ENCODE results near the gene PACSIN1.

Gene PACSIN1

GRCh38 chr6:34465531-34466241 is at the start of gene PACSIN1:
PACSIN1 (plus strand) TSS chr6:34466076; CDS start chr6:34526306, 60,230 bp downstream.
- H3K4me3 Mint-ChIP-seq, result peak within 1 kb of the TSS; percentile 66
- H3K27ac Mint-ChIP-seq, result peak within 1 kb of the TSS; percentile 50
- H3K36me3 Mint-ChIP-seq, result peaks cover 5% of the 10 kb centered on the region
- peak; percentile 66 for ATAC-seq
- DNase-seq (ENCODE audit: low spot score in 2 of 2), result no peak
- H3K9me3 Mint-ChIP-seq, result no peaks in the 10 kb centered on the region
- H3K4me1 Mint-ChIP-seq, result peaks cover 17% of the 10 kb centered on the region

GRCh38 chr6:34416877-34417371 is 49.0 kb upstream of the PACSIN1 start:
- DNase-seq (ENCODE audit: low spot score in 2 of 2), result no peak
- peaks cover 25% of the 10 kb centered on the region for H3K4me1 Mint-ChIP-seq
- peaks cover 98% of the 10 kb centered on the region for H3K36me3 Mint-ChIP-seq
- ATAC-seq, result no peak
- H3K4me3 Mint-ChIP-seq, result no peak overlapping the region
- no peaks in the 10 kb centered on the region for H3K9me3 Mint-ChIP-seq
- H3K27ac Mint-ChIP-seq, result no peak overlapping the region

- H3K9me3 Mint-ChIP-seq, result no peaks in the 10 kb centered on the region
- H3K4me1 Mint-ChIP-seq, result peaks cover 22% of the 10 kb centered on the region
- DNase-seq (ENCODE audit: low spot score in 2 of 2) (no peak), ATAC-seq (no peak)
- H3K27ac Mint-ChIP-seq, result peak overlapping the region; percentile 68
- no peak overlapping the region for H3K4me3 Mint-ChIP-seq
- H3K36me3 Mint-ChIP-seq, result peaks cover 100% of the 10 kb centered on the region
Observed at GRCh38 chr6:34418367-34418766, 47.5 kb upstream of the PACSIN1 start.

GRCh38 chr6:34423254-34423653 is 42.6 kb upstream of the PACSIN1 start:
- peak overlapping the region; percentile 59 for H3K27ac Mint-ChIP-seq
- DNase-seq (ENCODE audit: low spot score in 2 of 2) (no peak), ATAC-seq (no peak)
- H3K4me3 Mint-ChIP-seq, result peak overlapping the region; percentile 98
- no peaks in the 10 kb centered on the region for H3K9me3 Mint-ChIP-seq
- peaks cover 79% of the 10 kb centered on the region for H3K36me3 Mint-ChIP-seq
- peaks cover 33% of the 10 kb centered on the region for H3K4me1 Mint-ChIP-seq

GRCh38 chr6:34424200-34425131 is 41.4 kb upstream of the PACSIN1 start:
- Mint-ChIP-seq H3K4me3 (peak overlapping the region; percentile 98), H3K9me3 (no peaks in the 10 kb centered on the region), H3K36me3 (peaks cover 67% of the 10 kb centered on the region), H3K4me1 (peaks cover 28% of the 10 kb centered on the region), H3K27ac (peak overlapping the region; percentile 100)
- ATAC-seq (no peak), DNase-seq (ENCODE audit: low spot score in 2 of 2) (no peak)

GRCh38 chr6:34425132-34425497 is 40.8 kb upstream of the PACSIN1 start:
- peaks cover 61% of the 10 kb centered on the region for H3K36me3 Mint-ChIP-seq
- DNase-seq (ENCODE audit: low spot score in 2 of 2) (no peak), ATAC-seq (no peak)
- peaks cover 28% of the 10 kb centered on the region for H3K4me1 Mint-ChIP-seq
- peak overlapping the region; percentile 98 for H3K4me3 Mint-ChIP-seq
- no peaks in the 10 kb centered on the region for H3K9me3 Mint-ChIP-seq
- H3K27ac Mint-ChIP-seq, result peak overlapping the region; percentile 100

- Mint-ChIP-seq H3K9me3 (no peaks in the 10 kb centered on the region), H3K4me3 (peak within 1 kb of the TSS; percentile 98), H3K4me1 (peaks cover 28% of the 10 kb centered on the region), H3K36me3 (peaks cover 54% of the 10 kb centered on the region), H3K27ac (peak within 1 kb of the TSS; percentile 100)
- ATAC-seq, result peak; percentile 98
- peak; percentile 94 to 96 for DNase-seq (ENCODE audit: low spot score in 2 of 2)
Observed at GRCh38 chr6:34425498-34426410, 40.1 kb upstream of the PACSIN1 start, which contains the start of gene RPS10. RPS10 (minus strand) TSS chr6:34426069; CDS start chr6:34425221, 848 bp downstream.

- Mint-ChIP-seq H3K36me3 (no peaks in the 10 kb centered on the region), H3K4me3 (no peak overlapping the region), H3K27ac (no peak overlapping the region), H3K4me1 (no peaks in the 10 kb centered on the region), H3K9me3 (peaks cover 5% of the 10 kb centered on the region)
- ATAC-seq (no peak), DNase-seq (ENCODE audit: low spot score in 2 of 2) (no peak)
Observed at GRCh38 chr6:34435916-34436315, 30.0 kb upstream of the PACSIN1 start.

- H3K4me1 Mint-ChIP-seq, result peaks cover 5% of the 10 kb centered on the region
- H3K4me3 Mint-ChIP-seq, result no peak overlapping the region
- H3K27ac Mint-ChIP-seq, result no peak overlapping the region
- DNase-seq (ENCODE audit: low spot score in 2 of 2) (no peak), ATAC-seq (no peak)
- no peaks in the 10 kb centered on the region for H3K36me3 Mint-ChIP-seq
- peaks cover 5% of the 10 kb centered on the region for H3K9me3 Mint-ChIP-seq
Observed at GRCh38 chr6:34436803-34437643, 28.9 kb upstream of the PACSIN1 start.

- ATAC-seq (no peak), DNase-seq (ENCODE audit: low spot score in 2 of 2) (no peak)
- peaks cover 5% of the 10 kb centered on the region for H3K4me1 Mint-ChIP-seq
- no peak overlapping the region for H3K27ac Mint-ChIP-seq
- no peak overlapping the region for H3K4me3 Mint-ChIP-seq
- H3K9me3 Mint-ChIP-seq, result peaks cover 5% of the 10 kb centered on the region
- no peaks in the 10 kb centered on the region for H3K36me3 Mint-ChIP-seq
Observed at GRCh38 chr6:34437644-34437970, 28.3 kb upstream of the PACSIN1 start.

GRCh38 chr6:34438705-34439104 is 27.2 kb upstream of the PACSIN1 start:
- no peak for DNase-seq (ENCODE audit: low spot score in 2 of 2)
- Mint-ChIP-seq H3K27ac (no peak overlapping the region), H3K9me3 (peaks cover 5% of the 10 kb centered on the region), H3K4me3 (no peak overlapping the region), H3K36me3 (no peaks in the 10 kb centered on the region), H3K4me1 (peaks cover 5% of the 10 kb centered on the region)
- no peak for ATAC-seq

- H3K36me3 Mint-ChIP-seq, result no peaks in the 10 kb centered on the region
- H3K9me3 Mint-ChIP-seq, result peaks cover 5% of the 10 kb centered on the region
- no peak overlapping the region for H3K27ac Mint-ChIP-seq
- ATAC-seq, result no peak
- no peak for DNase-seq (ENCODE audit: low spot score in 2 of 2)
- peaks cover 5% of the 10 kb centered on the region for H3K4me1 Mint-ChIP-seq
- no peak overlapping the region for H3K4me3 Mint-ChIP-seq
Observed at GRCh38 chr6:34439442-34439841, 26.4 kb upstream of the PACSIN1 start.

- no peak for DNase-seq (ENCODE audit: low spot score in 2 of 2)
- peaks cover 5% of the 10 kb centered on the region for H3K9me3 Mint-ChIP-seq
- no peaks in the 10 kb centered on the region for H3K36me3 Mint-ChIP-seq
- H3K4me3 Mint-ChIP-seq, result no peak overlapping the region
- H3K27ac Mint-ChIP-seq, result no peak overlapping the region
- peaks cover 5% of the 10 kb centered on the region for H3K4me1 Mint-ChIP-seq
- ATAC-seq, result no peak
Observed at GRCh38 chr6:34441526-34441925, 24.4 kb upstream of the PACSIN1 start.

- DNase-seq (ENCODE audit: low spot score in 2 of 2) (no peak), ATAC-seq (no peak)
- no peaks in the 10 kb centered on the region for H3K9me3 Mint-ChIP-seq
- no peaks in the 10 kb centered on the region for H3K36me3 Mint-ChIP-seq
- H3K4me1 Mint-ChIP-seq, result peaks cover 5% of the 10 kb centered on the region
- H3K27ac Mint-ChIP-seq, result no peak overlapping the region
- H3K4me3 Mint-ChIP-seq, result no peak overlapping the region
Observed at GRCh38 chr6:34445313-34445860, 20.5 kb upstream of the PACSIN1 start.
